GM21529 (cell line): ENCODE measurements around the gene HMG20A.

ENCODE experiments used
- ATAC-seq: cut with Tn5 transposase; IDR thresholded peaks from one replicate; pipeline ENCODE4 v1.9.1; 2021; ENCODE audit not compliant: unreplicated experiment

HMG20A gene

GRCh38 chr15:77497110-77497737 lies 76.5 kb downstream of the HMG20A start:
- no peak for ATAC-seq

GRCh38 chr15:77497942-77498361 lies 77.3 kb downstream of the HMG20A start:
- ATAC-seq: no peak

DNA sequence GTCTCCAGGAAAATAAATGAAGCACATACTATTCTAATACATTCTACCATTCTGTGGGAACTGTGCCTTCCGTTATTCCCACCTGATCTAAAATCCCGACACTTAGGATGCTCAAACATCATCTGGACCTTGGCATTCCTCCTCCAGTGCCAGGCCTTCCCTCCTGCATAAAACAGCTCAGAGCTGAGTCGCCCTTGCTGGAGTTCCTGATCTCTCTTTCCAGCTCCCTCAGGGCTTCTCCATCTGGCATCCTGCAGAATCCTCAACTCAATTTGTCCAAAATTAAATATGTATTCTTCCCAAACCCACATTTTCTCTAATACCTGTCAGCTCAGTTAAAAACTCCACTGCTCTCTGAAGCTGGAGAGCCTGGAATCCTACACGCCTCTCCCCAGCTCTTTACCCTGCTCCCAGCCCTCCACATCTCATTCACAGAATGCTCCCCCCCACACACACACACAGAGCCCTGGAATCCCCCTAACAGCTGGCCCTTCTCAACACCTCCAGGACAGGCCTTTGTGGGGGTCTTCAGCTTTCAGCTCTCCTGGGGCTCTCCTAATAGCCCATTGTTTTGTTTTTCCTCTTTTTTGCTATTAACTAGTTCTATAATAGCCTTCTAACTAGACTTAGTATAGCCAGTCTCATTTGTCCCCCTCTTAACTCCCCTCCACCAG lies 78.5 kb downstream of the HMG20A start:
- no peak for ATAC-seq

DNA sequence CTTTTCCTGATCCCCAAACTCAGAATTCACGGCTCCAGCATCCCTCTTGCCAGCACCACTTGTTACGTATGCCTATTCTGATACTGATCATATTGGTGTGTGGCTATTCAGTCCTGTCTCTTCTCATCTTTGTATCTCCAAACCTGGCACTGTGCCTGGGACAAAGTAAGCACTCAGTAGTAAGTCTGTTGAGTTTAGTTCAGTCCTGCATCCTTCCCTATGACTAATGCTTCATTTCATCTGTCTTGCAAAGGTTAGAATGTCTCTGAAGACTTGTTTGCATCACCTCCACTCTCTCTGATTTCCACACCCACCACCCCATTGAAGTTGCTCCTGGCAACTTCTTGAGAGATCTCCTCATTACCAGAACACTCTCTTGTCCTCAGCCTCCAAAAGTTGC lies 80.3 kb downstream of the HMG20A start:
- ATAC-seq: no peak

- no peak for ATAC-seq
Observed at GRCh38 chr15:77502379-77503095, 81.8 kb downstream of the HMG20A start.

GRCh38 chr15:77503240-77503639 lies 82.6 kb downstream of the HMG20A start:
- ATAC-seq: no peak

DNA sequence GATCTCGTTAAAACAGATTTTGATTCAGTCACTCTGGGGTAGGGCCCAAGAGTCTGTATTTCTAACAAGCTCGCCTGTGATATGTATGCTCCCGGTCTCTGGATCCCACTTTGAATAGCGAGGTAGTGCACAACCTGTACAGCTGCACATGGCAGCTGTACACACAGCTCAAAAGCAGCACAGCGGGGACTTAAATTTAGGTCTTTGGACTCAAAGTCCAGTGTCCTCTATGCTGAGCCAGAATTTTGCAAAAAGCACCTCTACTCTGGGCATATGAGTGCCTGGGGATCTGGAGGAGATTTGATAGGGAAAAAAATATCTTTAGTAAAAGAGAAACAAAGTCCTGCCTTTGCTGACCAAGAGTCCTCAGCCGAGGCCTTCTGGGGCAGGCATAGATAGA lies 83.1 kb downstream of the HMG20A start:
- ATAC-seq: no peak

GRCh38 chr15:77504306-77504705 lies 83.6 kb downstream of the HMG20A start:
- ATAC-seq: no peak

DNA sequence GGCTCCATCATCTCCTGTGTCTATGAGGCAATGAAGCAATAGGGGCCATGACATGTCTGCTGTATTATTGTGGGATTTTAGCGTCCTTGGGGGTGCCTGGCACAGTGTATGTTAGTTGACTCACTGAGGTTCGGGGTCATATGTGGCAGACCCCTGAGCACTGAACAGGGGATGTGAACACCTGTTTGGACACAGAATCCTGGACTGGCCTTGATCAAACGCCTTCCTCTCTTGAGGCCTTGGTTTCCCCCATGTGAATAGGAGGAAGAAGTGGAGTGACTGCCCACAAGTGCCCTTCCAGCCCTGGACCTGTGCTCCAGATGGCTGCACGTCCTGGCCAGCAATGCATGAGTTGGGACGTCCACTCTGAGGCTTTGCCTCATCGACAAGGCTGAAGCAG lies 84.2 kb downstream of the HMG20A start:
- no peak for ATAC-seq

DNA sequence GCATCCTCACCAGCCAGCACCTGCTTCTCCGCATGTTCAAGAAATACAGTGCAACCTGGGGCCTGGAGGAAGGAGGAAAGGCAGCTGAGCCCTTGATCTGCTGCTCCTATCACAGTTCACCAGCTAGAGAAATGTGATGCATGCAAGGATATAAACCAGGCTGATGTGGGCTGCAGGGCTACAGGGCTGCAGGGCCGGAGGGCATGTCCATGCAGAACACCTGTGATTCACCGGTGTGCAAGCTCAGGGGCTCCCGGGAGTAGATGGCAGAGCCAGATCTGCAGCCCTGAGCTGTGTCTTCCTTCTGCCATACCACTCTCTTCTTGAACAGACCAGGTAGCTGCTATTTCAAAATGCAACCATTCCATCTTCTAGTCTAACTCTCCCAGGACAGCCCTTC lies 84.9 kb downstream of the HMG20A start:
- no peak for ATAC-seq

DNA sequence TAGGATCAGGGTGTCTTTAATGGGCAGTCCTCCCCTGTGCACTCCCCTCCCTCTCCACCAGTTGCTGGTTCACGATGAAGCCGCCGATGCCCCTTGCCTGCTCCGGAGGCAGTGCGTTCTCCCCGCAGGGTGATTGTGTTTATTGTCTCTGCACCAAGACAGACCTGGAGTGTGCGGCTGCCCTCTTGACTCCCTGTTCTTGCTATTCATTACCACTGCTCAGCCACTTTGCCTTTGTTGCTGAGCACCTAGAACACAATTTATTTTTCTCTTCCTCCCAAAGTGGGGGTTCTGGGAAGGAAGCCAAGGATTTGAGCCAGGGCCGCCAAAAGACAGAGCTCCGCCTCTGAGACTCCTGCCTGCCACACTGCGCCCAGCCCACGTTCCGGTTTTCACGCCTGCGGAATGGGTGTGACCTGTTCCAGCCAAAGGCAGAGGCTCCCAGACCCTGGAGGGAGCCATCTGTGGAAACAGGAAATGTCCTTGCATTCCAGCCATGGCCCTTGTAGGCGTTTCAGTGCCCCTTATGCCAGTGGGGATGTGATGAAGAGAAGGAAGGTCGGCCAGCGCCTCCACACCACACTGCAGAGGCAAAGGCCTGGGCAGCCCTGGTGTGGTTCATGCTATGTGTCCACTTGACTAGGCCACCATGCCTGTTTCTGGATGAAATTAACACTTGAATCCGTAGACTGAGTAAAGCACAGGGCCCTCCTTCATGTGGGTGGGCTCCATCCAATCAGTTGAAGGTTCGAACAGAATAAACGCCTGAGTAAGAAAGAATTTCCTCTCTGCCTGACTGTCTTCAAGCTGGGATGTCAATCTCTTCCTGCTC lies 85.8 kb downstream of the HMG20A start:
- no peak for ATAC-seq

DNA sequence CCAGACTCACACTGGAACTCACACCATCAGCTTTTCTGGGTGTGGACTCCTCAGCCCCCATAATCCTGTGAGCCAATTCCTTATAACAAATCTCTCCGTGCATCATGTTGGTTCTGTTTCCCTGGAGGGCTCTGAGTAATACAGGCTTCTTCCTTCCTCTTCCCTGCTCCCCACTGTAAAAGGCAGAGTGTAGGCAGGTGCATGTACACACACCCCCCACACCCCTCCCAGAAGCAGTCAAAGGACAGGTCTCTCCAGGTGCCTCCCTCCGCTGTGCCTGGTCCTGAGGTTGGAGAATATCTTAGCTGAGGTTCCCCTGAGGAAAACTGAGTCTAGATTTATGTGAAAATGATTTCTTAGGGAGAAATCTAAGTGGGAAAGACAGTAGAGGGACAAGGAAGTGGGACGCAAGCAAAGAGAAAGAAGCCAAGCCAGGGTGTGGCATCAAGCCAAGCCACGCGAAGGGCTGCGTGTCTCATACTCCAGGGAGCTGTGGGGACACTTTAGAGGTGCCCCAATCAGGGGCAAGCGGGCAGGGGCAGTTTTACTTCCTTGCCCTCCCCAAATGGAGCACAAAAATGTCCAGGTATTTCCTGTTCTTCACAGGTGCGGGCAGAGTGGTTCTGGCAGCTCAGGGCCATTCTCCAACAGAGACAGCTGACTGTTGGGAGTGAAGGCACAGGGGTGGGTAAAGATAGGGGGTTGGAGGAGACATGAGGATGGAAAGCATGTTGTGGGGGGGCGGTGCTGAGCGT lies 86.6 kb downstream of the HMG20A start:
- ATAC-seq: no peak

- ATAC-seq: no peak
Observed at GRCh38 chr15:77507911-77508310, 87.2 kb downstream of the HMG20A start.

DNA sequence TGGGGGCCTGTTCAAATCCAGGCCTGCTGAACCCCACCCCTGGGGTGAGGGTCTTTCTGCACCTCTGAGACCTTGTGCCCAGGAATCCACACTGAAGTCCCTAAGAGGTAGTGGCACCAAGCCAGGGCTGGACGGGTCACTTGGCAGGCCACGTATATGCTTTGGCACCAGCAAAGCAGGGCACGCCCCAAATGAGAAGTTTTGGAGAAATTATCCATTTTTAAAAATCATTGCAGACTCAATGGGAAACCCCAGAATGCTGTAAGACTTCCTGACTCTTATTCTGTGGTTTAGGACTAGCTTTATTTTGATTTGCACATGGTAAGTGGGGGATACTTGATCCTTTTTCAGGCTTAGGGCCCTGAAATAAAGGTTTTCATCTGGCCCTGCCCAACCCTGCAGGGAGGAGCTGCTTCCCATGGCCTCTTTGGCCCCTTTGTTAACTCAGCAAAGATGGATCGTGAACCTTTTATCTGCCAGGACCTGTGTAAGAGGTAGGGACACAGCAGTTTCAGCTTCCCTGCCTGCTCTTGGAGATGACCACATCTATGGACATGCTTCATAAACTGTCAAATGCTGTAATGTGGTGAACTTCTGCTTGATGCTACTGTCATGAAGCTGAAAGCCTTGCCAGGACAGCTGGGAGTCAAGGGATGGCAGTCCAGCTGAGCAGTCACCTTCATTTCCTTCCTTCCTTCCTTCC lies 88.0 kb downstream of the HMG20A start:
- no peak for ATAC-seq

DNA sequence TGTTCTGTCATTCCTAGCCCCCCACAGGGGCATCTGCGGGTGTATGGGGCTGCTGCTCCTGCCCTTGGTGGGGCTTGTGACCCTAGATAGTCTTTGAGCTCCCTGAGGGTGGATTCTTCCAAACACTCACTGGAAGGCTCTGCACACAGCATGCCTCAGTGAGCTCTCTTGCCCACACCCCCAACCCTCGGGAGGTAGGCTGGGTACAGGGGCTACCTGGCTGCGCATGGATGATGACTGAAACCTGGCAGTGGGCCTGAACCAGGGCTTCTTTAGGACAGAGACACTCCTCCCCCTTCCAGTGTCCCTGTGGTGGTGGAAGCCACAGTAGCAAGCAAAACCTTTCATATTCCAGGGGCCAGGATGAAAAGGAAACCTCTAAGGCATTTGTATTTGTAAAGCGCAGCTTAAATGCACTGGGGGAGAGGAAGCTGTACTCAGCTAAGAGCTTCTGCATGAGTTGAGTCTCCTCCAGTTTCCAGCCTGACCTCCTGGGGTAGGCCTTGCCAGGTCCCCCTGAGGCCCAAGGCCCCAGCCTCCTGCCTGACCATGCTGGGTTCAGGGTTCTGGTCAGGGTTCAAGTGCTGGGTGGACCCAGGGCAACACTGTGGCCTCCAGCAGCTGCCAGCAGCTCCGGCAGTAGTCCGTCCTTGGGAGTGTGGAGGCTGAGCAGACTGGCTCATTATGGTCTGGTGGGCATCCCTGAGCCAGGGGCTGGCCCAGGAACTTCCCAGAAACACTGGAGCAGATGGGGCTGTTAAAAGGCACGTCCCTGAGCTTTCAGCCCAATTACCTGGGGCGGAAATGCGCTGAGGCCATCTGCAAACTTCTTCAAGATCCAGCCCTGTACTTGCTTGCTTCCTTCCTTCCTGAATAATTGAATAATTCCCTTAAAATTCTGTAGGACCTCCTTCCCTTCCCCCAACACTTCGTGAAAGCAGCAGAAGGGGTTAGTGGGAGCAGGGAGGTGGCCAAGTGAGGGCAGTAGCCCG lies 89.7 kb downstream of the HMG20A start:
- no peak for ATAC-seq

GRCh38 chr15:77511869-77512268 lies 91.2 kb downstream of the HMG20A start:
- no peak for ATAC-seq

DNA sequence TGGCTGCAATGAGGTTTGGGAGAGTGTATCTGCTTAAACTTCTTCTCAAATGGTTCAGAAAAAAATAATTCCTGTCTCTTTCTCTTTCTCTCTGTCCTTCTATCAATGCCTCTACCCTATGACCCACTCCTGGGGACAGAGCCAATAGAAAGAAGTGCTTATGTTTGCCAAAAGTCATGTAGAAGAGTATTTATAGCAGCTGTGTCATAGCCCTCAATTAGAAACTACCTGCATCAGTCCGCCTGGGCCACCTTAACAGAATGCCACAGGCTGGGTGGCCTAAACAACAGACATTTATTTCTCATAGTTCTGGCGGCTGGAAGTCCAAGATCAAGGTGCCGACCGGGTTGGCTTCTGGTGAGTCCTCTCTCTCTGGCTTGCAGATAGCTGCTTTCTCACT lies 92.5 kb downstream of the HMG20A start:
- ATAC-seq: no peak

DNA sequence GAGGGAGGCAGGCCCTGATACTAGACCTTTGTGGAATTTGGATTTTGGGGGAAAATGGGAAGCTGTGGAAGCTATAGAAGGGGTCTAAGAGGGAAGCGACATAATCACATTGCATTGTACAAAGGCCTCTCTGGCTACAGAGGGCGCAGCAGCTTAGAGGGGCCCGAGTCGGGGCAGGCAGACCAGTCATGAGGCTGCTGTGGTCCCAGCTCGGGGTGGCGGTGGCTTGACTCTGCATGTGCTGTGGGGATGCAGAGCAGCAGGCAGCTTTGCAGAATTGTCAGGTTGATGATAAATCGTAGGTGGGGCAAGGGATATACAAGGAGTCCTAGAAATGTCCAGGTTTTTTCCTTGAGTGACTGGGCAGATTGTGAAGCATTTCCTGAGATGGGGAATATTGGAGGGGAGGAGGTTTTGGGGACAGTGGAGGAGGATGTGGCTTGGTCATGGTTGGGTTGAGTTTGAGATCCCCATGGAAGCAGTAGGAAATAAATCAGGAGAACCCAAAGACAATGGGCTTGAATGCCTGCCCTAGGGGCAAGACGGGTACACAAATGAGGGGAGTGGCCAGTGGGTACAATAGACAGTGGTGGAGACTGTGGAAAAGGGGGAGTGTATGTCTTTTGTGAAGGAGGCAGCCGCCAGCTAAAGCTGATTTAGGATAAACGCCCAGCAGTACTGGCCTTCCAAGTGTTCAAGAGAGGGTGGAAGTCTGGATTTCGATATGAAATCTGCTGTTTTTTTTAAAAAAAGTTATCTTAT lies 94.1 kb downstream of the HMG20A start:
- ATAC-seq: no peak
